NCI-H69 (cell line): ENCODE data around the gene HPS5.
"Not testable (repeated sequence)": the region's sequence is repeated elsewhere in the genome, so short reads cannot be mapped to it uniquely, and the experiment has no call there.

Source experiments
- DNase-seq: peaks from one replicate; lab custom pipeline; 2025; lab: John Stamatoyannopoulos, UW

The HPS5 gene, protein sequence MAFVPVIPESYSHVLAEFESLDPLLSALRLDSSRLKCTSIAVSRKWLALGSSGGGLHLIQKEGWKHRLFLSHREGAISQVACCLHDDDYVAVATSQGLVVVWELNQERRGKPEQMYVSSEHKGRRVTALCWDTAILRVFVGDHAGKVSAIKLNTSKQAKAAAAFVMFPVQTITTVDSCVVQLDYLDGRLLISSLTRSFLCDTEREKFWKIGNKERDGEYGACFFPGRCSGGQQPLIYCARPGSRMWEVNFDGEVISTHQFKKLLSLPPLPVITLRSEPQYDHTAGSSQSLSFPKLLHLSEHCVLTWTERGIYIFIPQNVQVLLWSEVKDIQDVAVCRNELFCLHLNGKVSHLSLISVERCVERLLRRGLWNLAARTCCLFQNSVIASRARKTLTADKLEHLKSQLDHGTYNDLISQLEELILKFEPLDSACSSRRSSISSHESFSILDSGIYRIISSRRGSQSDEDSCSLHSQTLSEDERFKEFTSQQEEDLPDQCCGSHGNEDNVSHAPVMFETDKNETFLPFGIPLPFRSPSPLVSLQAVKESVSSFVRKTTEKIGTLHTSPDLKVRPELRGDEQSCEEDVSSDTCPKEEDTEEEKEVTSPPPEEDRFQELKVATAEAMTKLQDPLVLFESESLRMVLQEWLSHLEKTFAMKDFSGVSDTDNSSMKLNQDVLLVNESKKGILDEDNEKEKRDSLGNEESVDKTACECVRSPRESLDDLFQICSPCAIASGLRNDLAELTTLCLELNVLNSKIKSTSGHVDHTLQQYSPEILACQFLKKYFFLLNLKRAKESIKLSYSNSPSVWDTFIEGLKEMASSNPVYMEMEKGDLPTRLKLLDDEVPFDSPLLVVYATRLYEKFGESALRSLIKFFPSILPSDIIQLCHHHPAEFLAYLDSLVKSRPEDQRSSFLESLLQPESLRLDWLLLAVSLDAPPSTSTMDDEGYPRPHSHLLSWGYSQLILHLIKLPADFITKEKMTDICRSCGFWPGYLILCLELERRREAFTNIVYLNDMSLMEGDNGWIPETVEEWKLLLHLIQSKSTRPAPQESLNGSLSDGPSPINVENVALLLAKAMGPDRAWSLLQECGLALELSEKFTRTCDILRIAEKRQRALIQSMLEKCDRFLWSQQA

DNA sequence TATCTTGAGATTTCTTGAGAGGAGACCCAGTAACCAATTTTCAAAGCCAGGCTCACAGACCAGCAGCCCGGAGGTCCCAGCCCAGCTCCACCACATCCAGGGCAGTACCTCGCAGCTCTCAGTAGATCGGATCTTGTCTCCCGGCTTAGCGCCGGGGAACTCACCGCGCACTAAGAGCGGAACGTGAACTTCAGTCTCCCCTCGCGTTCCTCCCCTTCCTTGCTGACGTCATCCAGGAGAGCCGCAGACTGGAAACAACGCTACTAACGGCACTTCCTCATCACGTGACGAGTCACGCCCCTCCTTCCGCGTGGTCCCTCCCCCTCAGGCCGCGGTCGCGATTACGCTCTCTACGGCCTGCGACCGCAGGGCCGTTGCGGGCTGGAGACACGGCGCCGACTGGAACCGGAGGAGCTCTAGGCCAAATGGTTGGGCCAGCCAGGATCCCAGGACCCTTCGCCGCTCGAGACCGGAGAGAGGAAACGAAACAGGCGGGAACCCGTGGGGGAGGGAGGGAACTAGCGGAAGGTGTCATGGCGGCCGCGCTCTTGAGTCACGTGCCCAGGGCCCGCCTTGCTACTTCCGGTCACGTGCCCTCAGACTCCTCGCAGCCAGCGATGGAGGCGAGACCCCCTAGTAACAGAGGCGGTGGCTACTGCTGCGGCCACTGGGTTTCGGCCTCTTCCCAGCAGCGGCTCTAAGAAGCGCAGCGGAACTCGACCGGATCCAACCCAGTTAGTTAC lies at the start of gene HPS5, which contains the start of gene GTF2H1:
Gene HPS5 (minus strand): TSS at position 172 of the 743 bp plus-strand sequence. CDS start 4,282 bp downstream, outside the sequence.
Gene GTF2H1 (plus strand): TSS at position 599 of the 743 bp plus-strand sequence. CDS start 10,508 bp downstream, outside the sequence.
- peak; percentile 99 for DNase-seq

DNA sequence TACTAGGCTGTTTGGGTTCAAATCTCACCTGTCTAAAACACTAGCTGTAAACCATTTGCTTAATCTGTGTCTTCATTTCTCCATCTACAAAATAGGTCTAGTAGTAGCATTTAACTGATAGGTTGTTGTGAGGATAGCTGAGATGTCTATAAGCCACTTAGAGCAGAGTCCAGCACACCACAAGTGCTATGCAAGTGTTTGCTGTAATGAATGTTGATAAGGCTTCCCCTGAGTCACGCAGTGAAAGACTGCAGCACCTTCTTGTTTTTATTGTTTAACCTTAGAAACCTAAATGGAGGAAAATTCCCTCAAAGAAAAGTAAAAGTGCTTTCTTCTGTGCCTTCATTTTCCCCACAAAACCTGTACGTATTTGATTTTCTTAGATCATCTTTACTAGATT lies 49.3 kb upstream of the HPS5 start:
- no peak for DNase-seq

DNA sequence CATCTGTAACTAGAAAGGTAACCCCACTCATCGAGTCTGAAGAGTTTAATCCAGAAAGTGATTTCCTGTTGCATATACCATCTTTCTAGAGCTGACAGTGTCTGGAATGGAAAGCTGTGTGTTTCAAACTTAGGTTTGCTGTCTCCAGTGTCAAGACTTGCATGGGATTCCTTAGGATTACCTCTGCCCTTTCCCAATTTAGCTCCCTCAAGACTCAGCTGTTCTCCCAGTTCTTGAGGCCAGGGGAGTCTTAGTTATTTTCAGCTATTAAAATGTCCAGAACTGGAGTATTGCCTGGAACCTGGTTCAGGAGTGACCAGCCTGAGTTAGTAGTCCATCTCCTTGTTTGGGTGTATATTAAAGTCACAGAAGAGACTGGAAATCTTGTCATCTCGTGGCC lies 47.5 kb upstream of the HPS5 start:
- DNase-seq = no peak

DNA sequence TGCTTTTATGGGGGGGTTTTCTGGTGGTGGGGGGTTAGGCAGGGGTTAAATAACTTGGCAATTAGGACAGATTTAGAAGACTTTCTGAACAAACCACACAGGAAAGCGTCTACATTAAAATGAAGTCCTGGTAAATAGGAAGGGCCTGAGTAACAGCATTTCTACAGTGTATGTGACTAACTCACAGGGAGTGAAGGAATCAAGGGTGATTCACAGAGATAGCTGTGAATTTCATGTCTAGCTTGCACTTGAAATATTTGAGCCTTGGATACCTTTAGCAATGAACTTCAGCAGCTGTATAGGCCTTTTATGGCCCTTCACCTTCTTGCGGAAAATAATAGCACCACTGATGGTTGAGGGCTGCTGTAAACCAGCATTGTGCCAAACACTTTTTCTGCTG lies 46.3 kb upstream of the HPS5 start:
- no peak for DNase-seq

DNA sequence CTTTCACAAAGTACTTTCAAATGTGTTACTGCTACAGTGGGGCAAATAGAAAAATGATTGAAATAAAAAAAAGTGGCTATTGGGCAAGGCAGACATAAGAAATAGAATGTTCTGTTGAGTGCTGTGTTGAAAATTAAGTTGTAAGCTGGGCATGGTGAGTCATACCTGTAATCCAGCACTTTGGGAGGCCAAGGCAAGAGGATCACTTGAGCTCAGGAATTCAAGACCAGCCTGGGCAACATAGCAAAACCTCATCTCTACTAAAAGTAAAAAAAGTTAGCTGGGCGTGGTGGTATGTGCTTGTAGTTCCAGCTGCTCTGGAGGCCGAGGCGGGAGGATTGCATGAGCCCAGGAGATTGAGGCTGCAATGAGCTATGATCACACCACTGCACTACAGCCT lies 45.5 kb upstream of the HPS5 start:
- no peak for DNase-seq

DNA sequence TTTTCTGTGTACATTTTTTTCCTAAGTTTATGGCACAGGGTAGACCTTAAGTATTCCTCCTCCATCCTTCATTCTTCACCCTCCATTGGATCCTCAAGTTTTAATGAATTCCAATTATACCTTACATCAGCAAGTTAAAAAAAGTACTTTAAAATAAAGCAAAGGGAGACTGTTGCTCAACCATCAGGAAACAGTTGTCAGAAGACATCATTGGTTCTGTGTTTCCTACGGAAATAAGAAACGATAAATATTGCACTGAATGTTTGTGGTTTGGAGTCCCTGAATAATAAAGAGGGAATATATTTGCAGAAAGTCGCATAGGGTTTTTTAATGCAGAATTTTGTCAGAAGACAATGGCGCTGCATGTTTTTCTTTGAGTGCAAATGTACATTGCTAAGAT lies 44.3 kb upstream of the HPS5 start:
- DNase-seq = no peak

DNA sequence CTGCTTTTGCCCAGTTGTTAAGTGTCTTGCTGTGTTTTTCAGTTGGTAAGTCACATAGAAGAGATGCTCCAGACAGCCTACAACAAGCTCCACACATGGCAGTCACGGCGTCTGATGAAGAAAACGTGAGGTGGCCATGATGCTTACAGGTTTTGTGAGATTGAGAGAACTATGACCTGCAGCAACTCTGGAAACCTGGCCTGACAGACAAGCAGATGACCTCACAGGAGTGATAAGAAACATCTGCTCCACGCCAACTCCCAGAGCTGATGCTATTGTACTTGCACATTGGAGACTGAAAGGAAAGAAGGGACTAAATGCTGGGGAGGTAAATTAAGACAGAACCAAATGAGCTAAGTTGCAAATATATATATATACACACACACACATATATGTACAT lies 43.8 kb upstream of the HPS5 start:
- no peak for DNase-seq

DNA sequence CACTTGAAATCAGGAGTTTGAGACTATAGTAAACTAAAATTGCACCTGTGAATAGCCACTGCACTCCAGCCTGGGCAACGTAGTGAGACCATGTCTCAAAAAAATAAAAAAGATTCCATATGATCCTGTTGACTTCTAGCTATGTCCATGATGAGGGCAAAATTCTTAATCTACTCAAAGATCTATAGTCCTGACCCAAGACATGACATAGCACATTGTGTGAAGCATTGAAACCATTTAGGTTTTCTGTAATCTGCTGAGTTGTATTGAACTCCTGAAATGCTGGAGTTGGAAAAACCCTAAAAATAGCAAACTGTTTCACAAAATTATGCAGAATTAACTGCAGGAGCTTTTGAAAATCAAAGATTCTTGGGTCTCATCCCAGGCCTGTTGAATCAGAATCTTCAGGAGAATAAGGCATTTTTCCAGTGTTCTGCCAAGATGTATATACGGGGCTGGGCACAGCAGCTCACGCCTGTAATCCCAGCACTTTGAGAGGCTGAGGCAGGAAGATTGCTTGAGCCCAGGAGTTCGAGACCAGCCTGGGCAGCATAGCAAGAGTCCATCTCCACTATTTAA lies 42.6 kb upstream of the HPS5 start:
- DNase-seq = no peak

DNA sequence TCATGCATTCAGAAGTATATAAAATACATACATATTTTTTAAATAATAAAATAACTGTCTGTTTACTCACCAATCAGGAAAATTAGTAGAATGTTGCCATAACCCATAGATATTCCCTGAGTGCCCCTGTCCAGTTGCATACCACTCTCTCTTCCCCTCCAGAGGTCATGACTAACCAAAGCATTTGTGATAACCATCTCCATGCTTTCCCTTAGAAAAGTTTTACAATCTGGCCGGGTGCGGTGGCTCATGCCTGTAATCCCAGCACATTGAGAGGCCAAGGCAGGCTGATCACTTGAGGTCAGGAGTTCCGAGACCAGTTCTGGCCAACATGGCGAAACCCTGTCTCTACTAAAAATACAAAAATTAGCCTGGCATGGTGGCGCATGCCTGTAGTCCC lies 39.2 kb upstream of the HPS5 start:
- DNase-seq = no peak

DNA sequence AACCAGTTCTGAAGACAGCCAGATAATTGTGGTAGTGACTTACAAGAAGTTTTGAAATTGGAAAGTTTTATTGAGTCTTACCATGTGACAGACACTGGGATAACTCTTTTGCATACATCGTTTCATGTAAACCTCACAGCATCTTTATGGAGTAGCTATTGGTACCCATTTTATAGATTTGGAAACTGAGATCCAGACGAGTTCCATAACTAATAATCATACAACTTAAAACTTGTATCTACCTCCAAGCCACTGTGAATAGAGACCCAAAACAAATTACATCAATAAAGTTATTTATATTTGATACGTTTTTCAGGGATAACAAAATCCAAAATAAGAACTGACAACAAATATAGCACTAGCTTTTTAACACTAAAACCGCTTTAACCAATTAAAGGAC lies 36.7 kb upstream of the HPS5 start:
- no peak for DNase-seq

DNA sequence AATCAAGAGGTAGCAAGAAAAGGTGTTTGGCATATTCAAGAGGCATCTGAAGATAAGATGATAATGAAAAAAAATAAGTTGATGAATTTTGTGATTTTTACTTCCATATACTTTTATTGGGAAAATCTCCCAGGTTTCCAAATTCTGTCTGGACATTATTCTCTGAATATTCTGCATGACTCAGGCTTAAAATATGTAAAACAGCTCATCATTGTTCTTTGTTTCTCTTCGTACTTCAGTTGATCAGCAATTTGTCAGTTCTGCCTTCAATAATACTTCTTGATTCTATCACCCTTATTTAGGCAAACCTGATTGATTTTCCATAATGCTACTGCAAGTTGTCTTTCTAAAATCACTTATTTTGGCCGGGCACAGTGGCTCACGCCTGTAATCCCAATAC lies 30.6 kb upstream of the HPS5 start:
- DNase-seq = no peak

DNA sequence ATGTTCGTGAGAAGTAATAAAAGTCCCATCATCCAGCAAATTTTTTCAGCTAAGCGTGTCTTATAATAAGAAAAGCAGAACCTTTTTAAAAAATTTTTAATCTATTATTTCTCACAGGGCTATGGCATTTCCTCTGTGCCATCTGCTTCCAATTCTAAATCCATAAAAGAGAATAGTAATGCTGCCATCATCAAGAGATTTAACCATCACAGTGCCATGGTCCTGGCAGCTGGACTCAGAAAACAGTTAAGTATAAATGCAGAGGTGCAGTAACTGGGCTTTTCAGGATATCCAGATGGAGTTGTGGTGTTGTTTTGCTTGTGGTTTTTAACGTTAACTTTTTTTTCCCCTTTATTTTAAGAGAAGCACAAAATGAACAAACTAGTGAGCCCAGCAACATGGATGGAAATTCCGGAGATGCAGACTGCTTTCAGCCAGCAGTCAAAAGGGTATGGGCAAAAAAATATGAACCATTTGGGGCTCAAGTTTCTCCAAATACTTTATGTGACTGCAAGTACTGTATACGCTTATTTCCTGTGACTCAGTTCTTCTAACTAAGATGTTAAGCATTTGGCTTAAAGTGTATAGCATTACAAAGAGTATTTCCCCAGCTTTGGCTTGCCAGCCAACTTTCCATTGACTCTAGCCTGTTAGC lies 25.7 kb upstream of the HPS5 start:
- DNase-seq = no peak

DNA sequence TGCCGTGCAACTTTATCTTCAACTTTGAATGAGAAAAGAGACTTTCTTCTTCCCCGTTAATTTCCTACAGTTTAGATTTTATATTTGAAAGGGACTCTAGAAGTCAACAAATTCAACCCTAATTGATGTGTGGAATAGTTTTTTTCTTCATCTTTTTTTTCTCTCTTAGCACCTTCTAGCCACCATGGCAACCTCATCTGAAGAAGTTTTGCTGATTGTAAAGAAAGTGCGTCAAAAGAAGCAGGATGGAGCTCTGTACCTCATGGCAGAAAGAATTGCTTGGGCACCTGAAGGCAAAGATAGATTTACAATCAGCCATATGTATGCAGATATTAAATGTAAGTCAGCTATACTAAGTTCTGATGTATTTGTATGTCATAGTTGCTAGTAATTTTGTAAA lies 11.0 kb upstream of the HPS5 start:
- no peak for DNase-seq

DNA sequence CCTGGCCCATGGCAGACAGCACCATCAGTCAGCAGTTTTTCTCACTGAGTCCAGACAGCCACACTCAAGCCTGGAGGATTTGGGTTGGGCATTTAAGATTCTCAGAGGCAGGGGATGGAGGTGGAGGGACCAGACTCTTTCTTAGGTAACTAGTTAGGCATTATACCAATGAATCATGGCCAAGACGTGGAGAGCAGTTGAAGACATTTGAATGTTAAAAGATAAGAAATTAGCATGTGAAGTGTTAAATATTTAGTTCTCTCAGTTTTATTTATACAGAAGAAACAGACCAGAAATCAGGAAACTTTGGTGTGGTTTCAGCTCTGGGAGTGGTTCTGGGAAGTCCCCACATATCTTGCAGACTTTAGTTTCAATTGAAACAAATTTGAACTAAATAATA lies 10.4 kb upstream of the HPS5 start:
- DNase-seq = no peak

DNA sequence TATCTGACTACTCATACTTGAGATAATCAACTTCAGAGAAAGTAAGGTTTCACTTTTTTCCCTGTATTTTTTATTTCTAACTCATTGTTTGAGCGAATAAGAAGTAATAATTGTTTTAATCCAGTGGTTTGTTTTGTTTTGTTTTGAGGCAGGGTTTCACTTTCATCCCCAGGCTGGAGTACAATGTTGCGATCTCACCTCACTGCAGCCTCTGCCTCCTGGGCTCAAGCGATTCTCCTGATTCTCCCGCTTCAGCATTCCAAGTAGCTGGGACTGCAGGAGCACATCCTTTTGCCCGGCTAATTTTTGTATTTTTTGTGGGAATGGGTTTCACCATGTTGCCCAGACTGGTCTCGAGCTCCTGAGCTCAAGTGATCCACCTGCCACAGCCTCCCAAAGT lies 9.0 kb upstream of the HPS5 start:
- no peak for DNase-seq

DNA sequence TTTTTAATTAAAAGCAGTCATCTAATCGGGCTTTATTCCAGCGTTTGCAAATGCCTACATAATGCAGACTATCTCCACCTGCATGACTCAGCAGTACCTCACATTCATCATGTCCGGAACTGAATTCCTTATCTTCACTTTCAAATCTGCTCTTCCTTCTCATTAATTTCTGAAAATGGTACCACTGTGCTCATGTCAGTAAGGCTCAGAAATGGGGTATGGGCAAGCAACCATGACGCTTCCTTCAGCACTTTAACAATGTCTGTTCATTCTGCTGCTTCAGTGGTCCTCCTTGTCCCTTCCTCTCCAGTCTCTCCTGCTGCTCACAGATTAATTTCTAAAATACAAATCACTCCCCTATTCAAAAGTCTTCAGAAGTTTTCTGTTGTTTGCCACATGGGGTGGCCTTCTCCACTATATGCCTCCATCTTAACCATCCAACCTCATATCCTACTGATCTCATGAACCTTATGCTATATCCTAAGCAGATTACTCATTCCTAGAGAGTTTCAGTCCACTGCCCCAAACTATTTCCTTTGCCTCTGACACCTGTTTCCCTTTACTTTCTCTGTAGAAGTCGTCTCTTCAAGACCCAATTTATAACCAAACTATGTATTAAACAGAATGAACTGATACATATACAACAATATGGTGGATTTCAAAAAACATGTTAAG lies 7.4 kb upstream of the HPS5 start:
- DNase-seq = no peak

DNA sequence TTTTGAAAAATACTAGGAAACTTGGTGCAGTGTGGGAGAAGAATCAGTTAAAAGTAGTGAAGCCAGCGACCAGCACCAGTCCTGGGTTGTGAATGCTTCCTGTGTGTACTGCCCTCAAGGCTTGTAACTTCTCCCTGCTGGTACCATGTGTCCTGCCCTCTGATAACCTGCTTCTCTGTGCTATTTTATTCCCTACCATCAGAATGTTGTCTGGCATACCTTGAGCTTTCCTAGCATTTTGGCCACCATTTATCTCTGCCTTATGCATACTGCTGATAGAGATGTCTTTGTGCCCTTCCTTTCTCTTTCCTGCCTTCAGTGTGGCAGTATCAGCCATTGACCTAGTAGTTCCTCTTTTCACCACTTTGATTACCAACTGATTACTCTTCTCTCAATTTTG lies 2.4 kb upstream of the HPS5 start:
- no peak for DNase-seq

DNA sequence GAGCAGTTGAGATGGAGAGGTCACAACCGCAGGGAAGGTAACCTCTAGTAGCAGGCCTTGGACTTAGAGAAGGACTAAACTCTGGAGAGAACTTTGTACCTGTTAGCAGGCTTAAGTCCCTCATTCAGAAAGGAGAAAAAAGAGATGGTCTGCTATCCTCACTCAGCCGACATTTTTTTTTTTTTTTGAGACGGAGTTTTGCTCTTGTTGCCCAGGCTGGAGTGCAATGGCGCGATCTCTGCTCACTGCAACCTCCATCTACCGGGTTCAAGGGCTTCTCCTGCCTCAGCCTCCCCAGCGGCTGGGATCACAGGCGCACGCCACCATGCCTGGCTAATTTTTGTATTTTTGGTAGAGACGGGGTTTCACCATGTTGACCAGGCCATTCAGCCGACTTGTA lies 1.9 kb upstream of the HPS5 start:
- DNase-seq = not testable (repeated sequence)

DNA sequence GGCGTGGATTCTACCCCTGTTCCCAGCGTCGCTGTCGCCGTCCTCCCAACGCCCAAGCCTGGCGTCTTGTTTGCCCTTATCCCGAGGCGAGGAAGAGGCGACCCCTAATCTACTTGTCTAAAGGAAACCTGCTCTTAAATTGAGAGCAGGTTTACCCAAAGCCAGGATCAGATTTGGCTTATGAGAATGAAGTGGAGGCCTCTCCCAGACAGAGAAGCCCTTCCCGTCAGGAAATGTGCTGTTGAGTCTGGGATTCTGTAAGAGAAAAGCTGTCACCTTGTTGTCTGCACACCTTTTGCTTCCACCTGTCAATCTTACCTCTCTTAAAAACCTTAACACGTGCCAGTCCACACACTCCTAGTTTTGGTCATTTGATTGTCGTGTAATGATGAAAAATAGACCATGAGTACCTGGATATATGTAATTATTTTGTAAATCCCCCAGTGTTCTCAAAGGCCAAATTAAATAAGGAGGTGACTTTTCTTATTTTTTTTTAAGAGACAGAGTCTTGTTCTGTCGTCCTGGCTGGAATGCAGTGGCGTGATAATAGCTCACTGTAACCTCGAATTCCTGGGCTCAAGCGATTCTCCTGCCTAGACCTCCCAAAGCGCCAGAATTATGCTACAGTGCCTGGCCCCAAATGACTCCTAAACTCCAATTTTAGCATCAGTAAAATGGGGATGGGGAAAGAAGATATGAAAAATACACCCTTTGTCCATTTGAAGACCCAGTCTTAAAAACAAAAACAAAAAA lies 1.1 kb upstream of the HPS5 start:
- peak; percentile 49 for DNase-seq

DNA sequence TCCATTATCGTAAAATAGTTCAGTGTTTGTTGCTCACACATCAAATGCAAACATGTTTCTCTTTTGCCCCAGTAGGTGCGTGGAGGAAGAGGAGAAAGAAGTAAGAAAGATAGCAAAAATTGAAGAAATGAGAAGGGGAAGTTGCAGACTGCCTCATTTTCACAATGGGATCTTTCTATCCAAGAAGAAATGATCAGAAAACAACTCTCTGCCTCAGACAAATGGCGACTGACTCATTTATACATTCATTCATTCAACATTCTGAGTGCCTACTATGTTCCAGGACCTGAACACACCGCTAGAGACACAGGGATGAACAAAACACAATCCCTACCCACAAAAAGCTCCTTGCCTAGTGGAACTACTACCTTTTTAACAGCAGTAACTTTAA lies 367 bp downstream of the HPS5 start:
- DNase-seq = no peak
